ENCODE results near the gene SEC22A.

SEC22A gene

DNA sequence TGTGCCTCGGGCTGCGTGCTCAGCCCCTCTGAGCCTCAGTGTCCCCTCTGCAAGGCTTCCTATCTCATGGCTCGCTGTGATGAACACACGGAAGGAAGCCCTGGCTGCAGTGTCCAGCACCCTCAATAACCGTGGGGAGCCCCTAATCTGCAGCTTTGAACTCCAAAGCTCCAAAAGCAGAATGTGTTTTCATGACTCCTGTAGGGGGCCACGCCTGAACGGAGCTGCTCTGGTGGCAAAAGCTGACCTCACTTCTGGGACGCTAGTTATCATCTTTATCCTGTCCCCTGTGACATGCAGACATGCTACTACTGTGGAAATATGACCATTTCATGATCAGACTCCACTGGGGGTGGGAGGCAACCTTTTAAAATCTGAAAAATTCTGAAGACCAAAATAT, 98.8 kb downstream of the SEC22A start:
- TF ChIP-seq, protein P1, sequence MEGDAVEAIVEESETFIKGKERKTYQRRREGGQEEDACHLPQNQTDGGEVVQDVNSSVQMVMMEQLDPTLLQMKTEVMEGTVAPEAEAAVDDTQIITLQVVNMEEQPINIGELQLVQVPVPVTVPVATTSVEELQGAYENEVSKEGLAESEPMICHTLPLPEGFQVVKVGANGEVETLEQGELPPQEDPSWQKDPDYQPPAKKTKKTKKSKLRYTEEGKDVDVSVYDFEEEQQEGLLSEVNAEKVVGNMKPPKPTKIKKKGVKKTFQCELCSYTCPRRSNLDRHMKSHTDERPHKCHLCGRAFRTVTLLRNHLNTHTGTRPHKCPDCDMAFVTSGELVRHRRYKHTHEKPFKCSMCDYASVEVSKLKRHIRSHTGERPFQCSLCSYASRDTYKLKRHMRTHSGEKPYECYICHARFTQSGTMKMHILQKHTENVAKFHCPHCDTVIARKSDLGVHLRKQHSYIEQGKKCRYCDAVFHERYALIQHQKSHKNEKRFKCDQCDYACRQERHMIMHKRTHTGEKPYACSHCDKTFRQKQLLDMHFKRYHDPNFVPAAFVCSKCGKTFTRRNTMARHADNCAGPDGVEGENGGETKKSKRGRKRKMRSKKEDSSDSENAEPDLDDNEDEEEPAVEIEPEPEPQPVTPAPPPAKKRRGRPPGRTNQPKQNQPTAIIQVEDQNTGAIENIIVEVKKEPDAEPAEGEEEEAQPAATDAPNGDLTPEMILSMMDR (IDR thresholded peaks at IDR 0.05; ENCODE audit: low read depth, low read length), result no peak
- no peak overlapping the region for H3K4me3 ChIP-seq (ENCODE audit: low read depth, low read length)
- H3K27me3 ChIP-seq, result no peaks in the 10 kb centered on the region
- no peaks in the 10 kb centered on the region for H3K9me3 ChIP-seq
- H3K36me3 ChIP-seq, result no peaks in the 10 kb centered on the region
- no peaks in the 10 kb centered on the region; the same call in 1 of the 2 replicates for H3K4me1 ChIP-seq
- DNase-seq, result no peak

DNA sequence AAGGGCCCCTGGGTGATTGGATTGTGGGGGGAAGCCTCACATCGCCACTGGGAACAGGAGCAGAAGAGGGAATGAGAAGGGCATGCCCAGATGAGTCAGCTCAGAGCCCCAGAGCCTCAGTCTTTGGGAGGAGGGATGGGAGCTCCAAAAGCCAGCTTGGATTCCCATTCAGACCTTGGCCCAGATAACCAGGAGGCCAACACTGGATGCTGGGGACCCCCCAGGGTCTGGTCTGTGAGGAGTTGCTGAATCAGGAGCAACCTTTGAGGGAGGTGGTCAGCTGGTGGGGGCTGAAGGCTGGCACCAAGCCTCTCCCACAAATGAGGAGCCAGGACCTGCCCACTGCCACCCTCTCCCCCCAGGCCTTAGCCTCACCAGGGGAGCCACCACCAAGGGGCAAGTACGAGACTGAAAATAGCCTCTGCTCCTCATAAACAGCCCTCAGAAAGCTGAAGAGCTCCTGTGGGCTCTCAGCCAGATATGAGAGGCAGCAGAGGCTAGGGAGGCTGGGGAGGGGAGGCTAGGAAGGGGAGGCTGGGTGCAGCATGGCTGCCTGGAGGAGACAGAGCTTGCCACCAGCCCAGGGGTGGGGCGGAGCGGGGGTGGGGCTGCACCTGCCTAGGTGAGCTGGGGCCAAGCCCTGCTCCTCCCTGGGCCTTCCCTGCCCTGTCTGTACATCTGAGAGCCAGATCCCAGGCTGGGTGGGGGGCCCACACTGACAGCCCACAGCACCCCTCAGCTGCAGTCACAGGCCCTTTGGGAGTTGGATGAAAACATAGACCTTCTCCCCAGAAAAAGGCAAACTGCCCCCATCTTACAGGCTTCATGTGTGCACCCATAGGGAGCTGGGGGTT, 99.8 kb downstream of the SEC22A start:
- no peak overlapping the region for H3K4me3 ChIP-seq (ENCODE audit: low read depth, low read length)
- no peaks in the 10 kb centered on the region for H3K36me3 ChIP-seq
- DNase-seq, result no peak
- TF ChIP-seq, protein P1 (IDR thresholded peaks at IDR 0.05; ENCODE audit: low read depth, low read length), result no peak
- no peaks in the 10 kb centered on the region; the same call in 1 of the 2 replicates for H3K4me1 ChIP-seq
- no peaks in the 10 kb centered on the region for H3K27me3 ChIP-seq
- no peaks in the 10 kb centered on the region for H3K9me3 ChIP-seq

DNA sequence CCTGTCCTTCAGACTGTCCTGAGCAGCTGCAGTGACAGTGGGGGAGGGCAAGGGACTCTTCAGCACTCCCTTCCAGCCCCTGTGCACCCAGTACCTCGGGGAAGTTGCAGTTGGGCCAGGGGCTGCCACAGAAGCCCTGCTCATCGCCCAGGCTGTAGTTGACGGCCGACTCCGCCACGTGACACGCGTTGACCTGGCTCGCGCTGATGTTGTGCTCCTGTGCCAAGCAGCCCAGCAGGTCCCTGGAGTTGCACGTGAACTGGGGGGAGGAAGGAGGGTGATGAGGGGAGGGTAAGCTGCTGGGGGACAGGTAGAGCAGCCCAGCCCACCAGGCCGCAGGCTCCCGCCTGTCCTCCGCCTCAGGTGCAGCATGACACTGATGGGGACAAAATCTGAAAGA, 101.2 kb downstream of the SEC22A start:
- no peaks in the 10 kb centered on the region; the same call in 1 of the 2 replicates for H3K4me1 ChIP-seq
- H3K27me3 ChIP-seq, result no peaks in the 10 kb centered on the region
- no peak overlapping the region for H3K4me3 ChIP-seq (ENCODE audit: low read depth, low read length)
- no peaks in the 10 kb centered on the region for H3K36me3 ChIP-seq
- no peaks in the 10 kb centered on the region for H3K9me3 ChIP-seq
- no peak for DNase-seq
- TF ChIP-seq, protein P1 (IDR thresholded peaks at IDR 0.05; ENCODE audit: low read depth, low read length), result no peak

DNA sequence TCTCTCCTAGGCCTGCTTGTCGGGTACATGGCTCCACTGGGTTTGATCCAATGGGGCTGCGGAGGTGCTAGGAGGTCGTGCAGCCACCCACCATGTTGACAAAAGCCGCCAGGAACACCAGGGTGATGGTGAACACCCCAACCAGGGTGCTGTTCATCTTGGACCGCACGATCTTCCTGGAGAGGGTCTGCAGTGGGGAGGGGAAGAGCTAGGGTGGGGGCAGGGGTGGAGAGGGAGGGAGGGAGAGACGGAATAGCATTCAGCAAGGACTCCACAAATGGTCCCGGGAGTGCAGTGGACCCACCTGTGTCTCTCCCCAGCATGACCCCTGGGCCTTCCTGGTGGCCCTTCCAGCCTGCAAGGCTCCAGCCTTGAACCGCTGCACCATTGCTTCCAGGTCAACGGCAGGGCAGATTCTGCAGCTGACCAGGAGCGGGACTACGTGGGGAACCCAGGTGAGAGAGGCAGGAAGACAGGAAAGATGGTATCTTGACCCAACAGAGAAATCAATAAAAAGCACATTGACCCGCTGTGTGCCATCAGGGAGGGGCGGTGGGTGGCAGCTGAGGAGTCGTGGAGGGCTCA, 102.3 kb downstream of the SEC22A start:
- Histone ChIP-seq H3K27me3 (no peaks in the 10 kb centered on the region), H3K9me3 (no peaks in the 10 kb centered on the region), H3K4me1 (no peaks in the 10 kb centered on the region; the same call in 1 of the 2 replicates), H3K4me3 (ENCODE audit: low read depth, low read length) (no peak overlapping the region), H3K36me3 (no peaks in the 10 kb centered on the region)
- DNase-seq, result no peak
- TF ChIP-seq, protein P1 (IDR thresholded peaks at IDR 0.05; ENCODE audit: low read depth, low read length), result no peak

DNA sequence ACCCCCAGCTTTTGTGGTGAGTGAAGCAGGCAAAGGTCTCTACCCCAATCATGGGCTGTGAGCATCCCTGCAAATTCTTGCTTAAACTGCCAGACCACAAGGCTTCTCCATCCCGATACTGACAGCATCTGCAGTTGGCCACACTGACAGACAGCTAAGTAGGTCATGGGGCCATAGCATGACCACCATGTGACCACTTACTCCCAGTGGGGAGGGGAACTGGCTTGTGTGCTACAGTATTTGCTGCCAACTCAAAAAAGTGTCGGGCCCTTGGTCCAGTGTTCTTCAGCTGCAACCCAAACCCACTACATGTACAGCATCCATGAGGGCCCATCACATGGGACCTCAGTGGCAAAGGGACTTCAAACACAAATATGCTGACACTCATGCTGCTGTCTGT, 103.4 kb downstream of the SEC22A start:
- TF ChIP-seq, protein P1 (IDR thresholded peaks at IDR 0.05; ENCODE audit: low read depth, low read length), result no peak
- H3K27me3 ChIP-seq, result no peaks in the 10 kb centered on the region
- no peak for DNase-seq

DNA sequence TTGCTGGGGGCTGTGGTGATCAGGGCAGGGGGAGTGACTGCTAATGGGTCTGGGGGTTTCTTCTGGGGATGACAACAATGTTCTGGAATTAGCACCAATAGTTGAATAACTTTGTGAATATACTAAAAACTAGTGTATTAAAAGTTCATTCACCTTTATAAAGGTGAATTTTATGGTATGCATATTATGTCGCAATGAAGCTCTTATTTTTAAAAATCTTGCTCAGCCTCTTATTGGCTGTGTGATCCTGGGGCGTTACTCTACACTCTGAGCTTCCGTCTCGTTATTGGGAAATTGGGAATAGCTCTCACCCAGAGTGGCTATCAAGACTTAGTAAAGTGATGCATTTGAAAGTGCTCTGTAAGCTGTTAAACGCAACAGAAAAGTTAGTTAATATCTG, 105.3 kb downstream of the SEC22A start:
- H3K4me3 ChIP-seq (ENCODE audit: low read depth, low read length), result no peak overlapping the region
- no peaks in the 10 kb centered on the region for H3K27me3 ChIP-seq
- no peaks in the 10 kb centered on the region for H3K36me3 ChIP-seq
- no peak for DNase-seq
- TF ChIP-seq, protein P1 (IDR thresholded peaks at IDR 0.05; ENCODE audit: low read depth, low read length), result no peak
- no peaks in the 10 kb centered on the region for H3K4me1 ChIP-seq
- H3K9me3 ChIP-seq, result no peaks in the 10 kb centered on the region

More for the DNA sequence above, 103.4 kb downstream of the SEC22A start:
- no peak overlapping the region for H3K4me3 ChIP-seq (ENCODE audit: low read depth, low read length)
- no peaks in the 10 kb centered on the region for H3K36me3 ChIP-seq
- H3K4me1 ChIP-seq, result no peaks in the 10 kb centered on the region
- H3K9me3 ChIP-seq, result no peaks in the 10 kb centered on the region

Measured in BE2C (cell line).